D721Med (cell line): ENCODE results near the gene RGS6.
"Not testable (repeated sequence)": the region's sequence is repeated elsewhere in the genome, so short reads cannot be mapped to it uniquely, and the experiment has no call there.

ENCODE experiments used
- DNase-seq: peaks from one replicate; pipeline ENCODE4 v3.0.0; 2011; ENCODE audit warnings: low spot score; ENCODE audit not compliant: insufficient read length
- FAIRE-seq: peaks from 2 replicates; lab custom pipeline; 2011; peaks lifted over from hg19 to GRCh38; lab: Jason Lieb, UNC
- CTCF ChIP-seq: IDR thresholded peaks from 2 replicates; pipeline ENCODE4 v1.5.1; 2012; ENCODE audit warnings: mild to moderate bottlenecking, control low read depth; ENCODE audit not compliant: insufficient read depth; ENCODE audit errors: missing control alignments

The RGS6 gene

GRCh38 chr14:72472845-72473244 is 540.6 kb downstream of the RGS6 start:
- FAIRE-seq, result no peak
- DNase-seq, result no peak
- TF ChIP-seq CTCF, result no peak

GRCh38 chr14:72476657-72477499 is 544.6 kb downstream of the RGS6 start:
- FAIRE-seq (no peak), DNase-seq (no peak)
- TF ChIP-seq CTCF, result no peak

- FAIRE-seq, DNase-seq: not testable (repeated sequence)
These were observed 545.3 kb downstream of the RGS6 start for GRCh38 chr14:72477578-72477977.

GRCh38 chr14:72478471-72478893 is 546.3 kb downstream of the RGS6 start:
- no peak for DNase-seq
- no peak for FAIRE-seq
- no peak for TF ChIP-seq CTCF

GRCh38 chr14:72479461-72479931 is 547.3 kb downstream of the RGS6 start:
- no peak for TF ChIP-seq CTCF
- no peak for DNase-seq
- no peak for FAIRE-seq

- no peak for FAIRE-seq
These were observed 548.4 kb downstream of the RGS6 start for GRCh38 chr14:72480464-72481243.

More at GRCh38 chr14:72480464-72481243, 548.4 kb downstream of the RGS6 start:
- DNase-seq, result no peak
- TF ChIP-seq CTCF, result no peak
